ENCODE results near the gene NR1I2.
A peak's percentile ranks its signal among the peaks of the same experiment; 100 is the strongest.

The NR1I2 gene

DNA sequence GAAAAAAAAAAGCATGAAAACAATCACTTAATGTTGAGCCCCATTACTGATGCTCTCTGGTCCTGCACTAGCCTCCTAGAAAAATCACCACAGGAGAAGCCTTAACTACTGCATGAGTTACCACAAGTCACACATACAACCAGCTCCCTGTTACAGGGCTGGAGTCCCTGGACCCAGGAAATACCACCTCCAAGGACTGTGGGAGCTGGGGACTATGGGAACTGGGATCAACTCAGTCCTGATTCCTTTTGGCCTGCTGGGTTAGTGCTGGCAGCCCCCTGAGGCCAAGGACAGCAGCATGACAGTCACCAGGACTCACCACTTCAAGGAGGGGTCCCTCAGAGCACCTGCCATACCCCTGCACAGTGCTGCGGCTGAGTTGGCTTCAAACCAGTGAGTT lies 559 bp downstream of the NR1I2 start:
- no peak for DNase-seq

DNA sequence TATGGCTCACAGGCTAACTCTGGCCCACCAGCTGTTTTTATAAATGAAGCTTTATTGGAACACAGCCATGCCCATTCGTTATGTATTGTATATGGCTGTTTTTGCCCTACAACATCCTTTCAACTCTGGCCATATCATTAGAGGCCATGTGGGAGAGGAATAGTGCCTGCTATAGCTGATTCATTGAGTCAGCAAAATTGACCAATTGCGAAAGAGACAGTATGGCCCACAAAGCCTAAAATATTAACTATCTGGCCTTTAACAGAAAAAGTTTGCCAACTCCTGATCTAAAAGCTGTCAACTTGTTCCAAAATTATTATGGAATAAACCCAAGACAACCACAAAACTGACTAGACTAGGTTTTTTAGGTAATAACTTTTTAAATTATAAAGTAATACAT lies 1.4 kb downstream of the NR1I2 start:
- no peak for DNase-seq

GRCh38 chr3:119783883-119784282 lies 2.0 kb downstream of the NR1I2 start:
- DNase-seq: no peak

GRCh38 chr3:119786409-119786808 lies 4.5 kb downstream of the NR1I2 start:
- no peak for DNase-seq

- no peak for DNase-seq
Measured at GRCh38 chr3:119790369-119790768, 8.5 kb downstream of the NR1I2 start.

- no peak for DNase-seq
Measured at GRCh38 chr3:119792270-119792669, 10.4 kb downstream of the NR1I2 start.

DNA sequence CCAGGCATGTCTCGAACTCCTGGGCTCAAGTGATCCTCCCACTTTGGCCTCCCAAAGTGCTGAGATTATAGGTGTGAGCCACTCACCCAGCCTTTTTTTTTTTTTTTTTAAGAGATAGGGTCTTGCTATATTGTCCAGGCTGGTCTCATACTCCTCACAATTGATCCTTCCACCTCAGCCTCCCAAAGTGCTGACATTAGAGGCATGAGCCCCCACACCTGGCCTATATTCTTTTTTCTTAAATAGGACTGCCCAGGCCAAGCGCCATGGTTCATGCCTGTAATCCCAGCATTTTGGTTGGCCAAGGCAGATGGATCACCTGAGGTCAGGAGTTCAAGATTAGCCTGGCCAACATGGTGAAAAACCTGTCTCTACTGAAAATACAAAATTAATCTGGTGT lies 12.5 kb downstream of the NR1I2 start:
- no peak for DNase-seq

DNA sequence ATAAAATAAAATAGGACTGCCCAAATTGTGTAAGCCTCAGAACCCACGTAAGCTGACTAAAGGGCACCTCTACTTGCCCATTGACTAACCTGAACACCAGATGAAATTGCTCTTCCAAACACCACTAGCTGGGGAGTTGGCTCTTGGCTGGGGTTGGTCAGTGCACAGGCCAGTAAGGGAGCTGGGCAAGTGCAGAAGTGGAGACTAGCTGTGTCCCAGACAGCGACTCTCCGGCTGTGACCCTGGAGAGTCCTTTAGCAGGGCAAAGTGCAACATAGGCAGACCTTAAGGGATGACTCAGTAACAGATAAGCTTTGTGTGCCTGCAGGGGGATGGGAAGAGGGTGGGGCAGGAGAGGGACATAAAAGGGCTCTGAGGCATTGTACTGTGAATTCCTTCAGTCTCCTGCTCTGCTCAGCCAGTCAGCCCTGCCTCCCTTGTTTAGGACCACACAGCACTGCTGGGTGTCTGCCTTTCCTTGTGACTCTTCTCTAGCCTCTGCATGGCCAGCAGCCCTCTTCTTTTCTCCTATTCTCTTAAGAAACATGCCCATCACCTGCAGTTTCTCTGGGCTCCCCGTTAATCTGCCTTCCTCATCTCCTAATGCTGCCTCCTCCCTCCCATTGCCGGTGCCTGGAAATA lies 13.2 kb downstream of the NR1I2 start:
- DNase-seq: no peak

- DNase-seq: no peak
Measured at GRCh38 chr3:119795849-119796248, 13.9 kb downstream of the NR1I2 start.

- DNase-seq: no peak
Measured at GRCh38 chr3:119796368-119796767, 14.5 kb downstream of the NR1I2 start.

DNA sequence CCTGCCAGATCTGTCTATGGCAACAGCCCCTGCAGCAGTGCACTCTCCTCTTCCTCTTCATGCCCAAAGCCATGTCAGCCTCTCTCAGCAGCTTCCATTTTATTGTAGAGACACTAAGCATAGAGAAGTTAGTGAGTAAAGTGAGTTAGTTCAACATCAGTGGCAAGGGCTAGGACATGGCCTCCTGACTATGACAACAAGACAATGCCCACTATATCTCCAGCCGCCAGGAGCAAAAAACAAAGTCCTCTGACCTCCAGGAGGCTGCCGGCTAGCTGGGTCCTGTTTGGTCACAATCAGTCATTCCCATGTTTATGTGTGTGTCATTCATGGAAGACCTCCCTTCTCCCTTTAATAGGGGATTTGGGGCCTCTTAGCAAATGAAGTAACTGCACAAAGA lies 14.9 kb downstream of the NR1I2 start:
- DNase-seq: no peak

DNA sequence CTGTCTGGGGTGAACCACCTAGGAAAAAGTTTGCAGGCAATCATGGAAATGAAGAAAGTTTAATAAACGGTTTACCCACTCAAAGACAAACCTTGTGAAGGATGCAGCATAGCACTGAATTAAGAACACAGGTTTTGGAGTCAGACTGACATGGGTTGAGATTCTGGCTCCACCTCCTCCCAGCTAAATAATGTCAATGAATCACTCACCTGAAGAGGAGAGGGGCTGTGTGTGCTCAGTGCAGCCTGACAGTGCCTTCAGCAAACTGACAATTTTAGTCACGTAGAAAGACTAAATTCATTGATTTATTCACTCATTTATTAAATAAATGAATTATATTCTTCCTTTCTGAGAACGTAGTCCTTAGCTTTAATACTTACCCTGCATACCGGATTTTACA lies 18.9 kb downstream of the NR1I2 start:
- DNase-seq: no peak

DNA sequence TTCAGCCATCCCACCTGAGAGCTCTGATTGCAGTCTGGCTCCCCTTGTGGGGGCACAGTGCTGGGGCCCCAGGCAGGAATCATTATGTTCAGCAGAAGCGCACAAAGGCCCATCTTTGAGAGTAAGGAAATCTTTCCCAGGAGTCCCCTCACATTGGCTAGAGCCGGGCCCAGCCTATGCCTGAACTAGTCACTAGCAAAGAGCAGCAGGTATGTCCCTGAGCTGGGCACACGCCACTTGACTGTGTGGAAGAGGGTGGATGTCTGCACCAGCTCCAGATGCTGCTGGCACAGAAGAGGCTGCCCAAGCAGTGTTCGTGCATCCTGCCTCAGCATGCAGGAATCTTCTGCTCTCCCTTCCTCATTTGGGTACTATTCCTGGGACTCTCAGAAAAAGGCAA lies 26.3 kb downstream of the NR1I2 start:
- DNase-seq: no peak

- no peak for DNase-seq
Measured at GRCh38 chr3:119808843-119809242, 26.9 kb downstream of the NR1I2 start.

- no peak for DNase-seq
Measured at GRCh38 chr3:119809249-119810017, 27.5 kb downstream of the NR1I2 start.

- peak; percentile 61 for DNase-seq
Measured at GRCh38 chr3:119810018-119810435, 28.1 kb downstream of the NR1I2 start.

DNA sequence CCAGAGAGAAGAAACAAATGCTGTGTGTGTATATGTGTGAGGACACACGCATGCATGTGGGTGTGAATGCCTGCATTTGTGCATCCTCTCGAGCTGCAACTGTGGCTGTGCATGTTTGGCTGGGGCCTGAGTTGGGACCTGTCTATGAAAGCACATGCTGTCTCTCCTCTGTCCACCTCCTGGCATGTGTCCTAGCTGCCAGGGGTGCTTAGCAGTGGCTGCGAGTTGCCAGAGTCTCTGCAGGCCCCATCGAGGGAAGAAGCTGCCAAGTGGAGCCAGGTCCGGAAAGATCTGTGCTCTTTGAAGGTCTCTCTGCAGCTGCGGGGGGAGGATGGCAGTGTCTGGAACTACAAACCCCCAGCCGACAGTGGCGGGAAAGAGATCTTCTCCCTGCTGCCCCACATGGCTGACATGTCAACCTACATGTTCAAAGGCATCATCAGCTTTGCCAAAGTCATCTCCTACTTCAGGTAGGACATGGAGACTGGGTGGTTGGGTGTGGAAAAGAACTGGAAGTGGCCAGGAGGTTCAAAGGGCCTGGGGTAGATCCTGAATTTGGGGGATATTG lies 30.7 kb downstream of the NR1I2 start:
- no peak for DNase-seq

GRCh38 chr3:119815716-119816115 lies 33.8 kb downstream of the NR1I2 start:
- no peak for DNase-seq

DNA sequence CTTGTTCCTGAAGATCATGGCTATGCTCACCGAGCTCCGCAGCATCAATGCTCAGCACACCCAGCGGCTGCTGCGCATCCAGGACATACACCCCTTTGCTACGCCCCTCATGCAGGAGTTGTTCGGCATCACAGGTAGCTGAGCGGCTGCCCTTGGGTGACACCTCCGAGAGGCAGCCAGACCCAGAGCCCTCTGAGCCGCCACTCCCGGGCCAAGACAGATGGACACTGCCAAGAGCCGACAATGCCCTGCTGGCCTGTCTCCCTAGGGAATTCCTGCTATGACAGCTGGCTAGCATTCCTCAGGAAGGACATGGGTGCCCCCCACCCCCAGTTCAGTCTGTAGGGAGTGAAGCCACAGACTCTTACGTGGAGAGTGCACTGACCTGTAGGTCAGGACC lies 35.2 kb downstream of the NR1I2 start:
- DNase-seq: no peak

DNA sequence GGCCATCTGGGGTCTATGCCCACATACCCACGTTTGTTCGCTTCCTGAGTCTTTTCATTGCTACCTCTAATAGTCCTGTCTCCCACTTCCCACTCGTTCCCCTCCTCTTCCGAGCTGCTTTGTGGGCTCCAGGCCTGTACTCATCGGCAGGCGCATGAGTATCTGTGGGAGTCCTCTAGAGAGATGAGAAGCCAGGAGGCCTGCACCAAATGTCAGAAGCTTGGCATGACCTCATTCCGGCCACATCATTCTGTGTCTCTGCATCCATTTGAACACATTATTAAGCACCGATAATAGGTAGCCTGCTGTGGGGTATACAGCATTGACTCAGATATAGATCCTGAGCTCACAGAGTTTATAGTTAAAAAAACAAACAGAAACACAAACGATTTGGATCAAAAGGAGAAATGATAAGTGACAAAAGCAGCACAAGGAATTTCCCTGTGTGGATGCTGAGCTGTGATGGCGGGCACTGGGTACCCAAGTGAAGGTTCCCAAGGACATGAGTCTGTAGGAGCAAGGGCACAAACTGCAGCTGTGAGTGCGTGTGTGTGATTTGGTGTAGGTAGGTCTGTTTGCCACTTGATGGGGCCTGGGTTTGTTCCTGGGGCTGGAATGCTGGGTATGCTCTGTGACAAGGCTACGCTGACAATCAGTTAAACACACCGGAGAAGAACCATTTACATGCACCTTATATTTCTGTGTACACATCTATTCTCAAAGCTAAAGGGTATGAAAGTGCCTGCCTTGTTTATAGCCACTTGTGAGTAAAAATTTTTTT lies 35.9 kb downstream of the NR1I2 start:
- DNase-seq: no peak

- no peak for DNase-seq
Measured at GRCh38 chr3:119818937-119819336, 37.0 kb downstream of the NR1I2 start.

DNA sequence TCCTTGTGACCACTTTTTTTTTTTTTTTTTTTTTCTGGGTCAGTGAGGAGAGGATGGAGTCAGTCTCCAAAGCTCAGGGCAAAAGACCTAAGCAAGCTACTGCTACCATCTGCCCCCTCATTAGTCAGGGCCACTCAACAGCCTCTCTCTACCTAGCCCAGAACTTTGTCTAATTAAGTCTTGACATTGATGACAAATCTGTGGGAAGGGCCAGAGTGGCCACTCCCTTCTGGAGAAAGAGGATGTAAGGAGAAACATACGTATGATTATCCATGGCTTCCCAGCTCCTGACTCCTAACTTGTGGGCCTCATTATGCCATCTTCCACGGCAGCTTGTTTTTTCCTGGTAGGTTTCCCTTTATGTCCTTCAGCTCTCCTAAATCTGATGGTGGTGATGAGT lies 37.9 kb downstream of the NR1I2 start:
- no peak for DNase-seq

DNA sequence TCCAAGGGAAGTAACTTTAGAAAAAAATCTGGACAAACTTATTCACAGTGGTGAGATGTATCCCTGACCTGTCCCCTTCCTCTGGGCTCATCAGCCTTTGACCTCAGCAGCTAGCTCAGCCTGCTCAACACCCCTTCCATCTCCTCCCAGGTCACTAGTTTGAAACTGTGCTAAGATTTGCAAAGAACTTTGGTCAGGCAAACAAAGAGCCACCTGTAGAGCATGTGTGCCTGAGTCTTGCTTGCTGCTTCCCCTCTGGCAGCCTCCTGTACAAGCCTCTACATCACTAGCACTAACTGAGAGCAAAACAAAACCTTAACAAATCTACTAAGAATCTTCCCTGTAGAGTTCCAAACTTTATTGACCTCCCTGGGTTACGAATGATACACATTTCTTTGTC lies 43.9 kb downstream of the NR1I2 start:
- no peak for DNase-seq

All from activated CD4-positive, alpha-beta T cell treated with anti-CD3 and anti-CD28 coated beads, Interleukin-2, amount 50 U/mL, for 16 hours (primary cell).